NCI-H187 (cell line): ENCODE measurements around the gene RASGEF1C.

Experiments used
- DNase-seq, 2 experiments: peaks; one replicate each; lab custom pipeline; 2025; lab: John Stamatoyannopoulos, UW

The RASGEF1C gene

DNA sequence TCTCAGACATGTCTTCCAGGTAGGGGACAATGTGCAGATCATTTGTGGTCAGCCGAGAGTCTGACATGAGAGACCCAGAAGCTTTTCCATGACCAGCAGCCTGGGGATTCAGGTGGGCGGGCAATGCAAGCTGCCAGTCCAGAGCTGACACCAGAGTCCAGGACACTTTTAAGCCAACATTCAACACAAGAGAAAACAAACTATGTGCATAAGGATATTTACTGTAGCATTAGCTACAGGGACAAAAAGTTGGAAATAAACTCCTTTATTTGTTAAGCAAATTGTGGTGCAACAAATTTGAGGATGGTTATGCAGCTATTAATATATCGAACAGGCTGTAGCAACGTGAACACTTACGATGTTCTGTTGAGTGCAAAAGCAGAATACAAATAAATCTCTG lies 127.5 kb downstream of the RASGEF1C start:
- no peak for DNase-seq

DNA sequence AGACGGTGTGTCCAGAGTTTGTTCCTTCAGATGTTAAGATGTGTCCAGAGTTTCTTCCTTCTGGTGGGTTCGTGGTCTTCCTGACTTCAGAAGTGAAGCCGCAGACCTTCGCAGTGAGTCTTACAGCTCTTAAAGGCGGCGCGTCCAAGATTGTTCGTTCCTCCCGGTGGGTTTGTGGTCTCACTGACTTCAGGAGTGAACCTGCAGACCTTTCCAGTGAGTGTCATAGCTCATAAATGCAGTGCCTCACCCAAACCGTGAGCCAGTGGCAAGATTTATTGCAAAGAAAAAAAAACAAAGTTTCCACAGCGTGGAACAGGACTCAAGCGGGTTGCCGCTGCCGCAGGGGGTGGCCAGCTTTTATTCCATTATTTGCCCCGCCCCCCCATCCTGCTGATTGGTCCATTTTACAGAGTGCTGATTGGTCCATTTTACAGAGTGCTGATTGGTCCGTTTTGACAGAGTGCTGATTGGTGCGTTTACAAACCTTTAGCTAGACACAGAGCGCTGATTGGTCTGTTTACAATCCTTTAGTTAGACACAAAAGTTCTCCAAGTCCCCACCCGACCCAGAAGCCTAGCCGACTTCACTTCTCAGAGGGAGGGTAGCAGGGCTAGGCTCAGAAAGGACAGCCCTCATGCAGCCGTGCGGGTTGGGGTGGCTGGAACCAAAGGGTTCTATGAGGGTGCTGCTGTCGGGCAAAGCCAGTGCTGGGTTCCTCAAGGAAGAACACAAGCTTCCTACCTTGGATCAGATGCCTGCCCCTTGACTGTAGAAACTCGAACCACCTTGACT lies 128.3 kb downstream of the RASGEF1C start:
- no peak for DNase-seq

DNA sequence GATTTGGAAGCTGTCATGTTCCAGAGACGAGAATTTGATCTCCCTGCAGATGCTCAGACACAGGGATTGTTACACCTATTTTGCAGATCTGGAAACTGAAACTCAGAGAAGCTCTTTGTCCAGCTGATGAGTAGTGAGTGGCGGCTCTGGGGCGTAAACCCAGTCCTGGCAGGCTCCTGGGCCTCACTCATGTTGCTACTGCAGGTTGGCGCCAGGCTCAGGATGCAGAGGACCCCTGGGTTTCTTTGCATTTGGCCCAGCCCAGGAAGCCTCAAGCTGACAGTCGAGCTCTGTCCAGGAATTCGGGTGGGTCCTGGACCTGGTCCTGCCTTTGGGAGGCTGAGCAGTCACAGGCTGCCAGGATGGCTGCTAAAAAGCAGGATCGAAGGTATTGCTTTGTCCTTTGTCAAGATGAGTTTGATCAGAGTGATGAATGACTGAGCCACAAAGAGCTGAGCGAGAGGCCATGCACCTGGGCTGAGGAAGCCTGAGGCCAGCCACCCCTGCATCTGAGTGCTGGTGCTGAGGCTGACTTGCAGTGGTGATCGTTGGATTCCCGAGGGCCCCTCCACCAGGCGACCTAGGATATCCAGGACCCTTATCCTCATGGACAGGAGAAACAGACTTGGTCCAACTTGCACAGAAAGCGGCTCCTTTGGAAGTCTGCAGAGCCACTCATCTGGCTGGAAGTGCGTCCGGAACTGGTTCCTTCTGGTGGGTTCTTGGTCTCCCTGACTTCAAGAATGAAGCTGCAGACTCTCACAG lies 129.1 kb downstream of the RASGEF1C start:
- DNase-seq, result no peak

DNA sequence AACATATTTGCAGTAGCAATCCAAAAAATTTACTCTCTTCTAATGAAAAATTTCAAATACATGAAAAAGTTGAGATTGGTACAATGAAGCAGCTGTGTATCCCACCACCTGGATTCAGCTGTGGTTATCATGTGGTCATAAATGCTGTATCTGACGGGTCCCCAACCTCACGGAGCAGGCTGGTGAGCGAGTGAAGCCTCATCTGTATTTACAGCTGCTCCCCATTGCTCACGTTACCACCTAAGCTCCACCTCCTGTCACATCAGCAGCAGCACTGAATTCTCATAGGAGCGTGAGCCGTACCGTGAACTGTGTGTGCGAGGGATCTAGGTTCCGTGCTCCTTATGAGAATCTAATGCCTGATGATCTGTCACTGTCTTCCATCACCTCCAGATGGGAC lies 130.7 kb downstream of the RASGEF1C start:
- DNase-seq, result no peak

DNA sequence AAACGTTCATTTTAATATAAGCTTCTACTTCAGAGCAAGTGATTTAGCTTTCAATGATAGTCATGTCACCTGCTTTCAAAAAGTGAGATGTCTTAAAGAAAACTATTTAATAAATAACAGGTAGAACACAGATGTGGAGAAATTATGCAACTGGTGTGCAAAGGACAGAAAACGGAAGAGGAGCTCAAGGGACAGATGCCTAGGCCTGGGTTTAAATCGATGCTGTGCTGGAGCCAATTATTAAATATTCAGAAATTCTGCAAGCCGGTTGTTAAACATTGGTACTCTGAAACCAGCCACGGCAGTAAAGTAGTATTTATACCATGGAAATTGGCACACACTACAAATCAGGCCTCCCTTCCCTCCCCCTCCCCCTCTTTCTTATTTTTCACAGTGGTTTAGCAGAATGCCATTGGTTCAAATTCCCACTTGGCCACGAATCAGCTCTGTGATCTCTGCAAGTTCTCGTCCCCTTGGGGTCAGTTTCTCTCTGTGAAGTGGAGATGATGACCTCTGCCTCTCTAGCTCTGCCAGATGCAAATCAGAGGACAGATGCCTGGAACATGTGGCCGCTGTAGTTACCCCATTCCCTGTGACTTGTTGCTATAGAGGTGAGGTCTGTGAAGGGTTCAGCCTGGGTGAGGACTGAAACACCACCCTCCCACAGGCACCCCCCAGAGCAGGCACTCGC lies 131.3 kb downstream of the RASGEF1C start:
- no peak for DNase-seq

DNA sequence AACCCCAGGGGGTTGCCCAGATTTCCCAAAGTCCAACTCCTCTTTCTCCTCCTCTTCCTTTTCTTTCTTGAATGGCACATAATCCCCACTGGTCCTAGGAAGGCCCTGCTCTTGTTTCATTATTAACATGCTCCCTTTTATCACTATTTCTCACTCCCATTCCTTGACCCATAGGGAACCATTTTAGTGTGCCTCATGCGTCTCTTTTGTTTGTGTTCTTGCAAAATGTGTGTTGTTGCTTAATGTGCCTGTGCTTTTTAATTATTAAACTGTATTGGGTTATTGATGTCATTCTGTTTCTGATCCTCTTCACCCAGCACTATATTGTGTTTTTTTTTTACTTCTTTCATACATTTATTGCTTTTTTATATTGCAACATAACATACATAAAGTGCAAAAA lies 133.3 kb downstream of the RASGEF1C start:
- no peak for DNase-seq

DNA sequence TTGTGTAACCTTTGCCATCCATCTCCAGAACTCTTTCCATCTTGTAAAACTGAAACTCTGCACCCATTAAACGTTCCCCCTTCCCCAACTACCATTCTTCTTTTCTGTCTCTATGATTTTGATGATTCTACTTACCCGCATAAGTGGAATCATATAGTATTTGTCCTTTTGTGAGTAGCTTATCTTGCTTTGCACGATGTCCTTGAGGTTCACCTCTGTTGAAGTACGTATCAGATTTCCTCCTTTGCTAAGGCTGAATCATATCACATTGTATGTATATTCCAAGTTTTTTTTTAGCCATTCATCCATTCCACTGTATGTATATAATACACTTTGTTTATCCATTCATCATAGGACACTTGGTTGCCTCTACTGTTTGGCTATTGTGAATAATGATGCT lies 134.5 kb downstream of the RASGEF1C start:
- no peak for DNase-seq

DNA sequence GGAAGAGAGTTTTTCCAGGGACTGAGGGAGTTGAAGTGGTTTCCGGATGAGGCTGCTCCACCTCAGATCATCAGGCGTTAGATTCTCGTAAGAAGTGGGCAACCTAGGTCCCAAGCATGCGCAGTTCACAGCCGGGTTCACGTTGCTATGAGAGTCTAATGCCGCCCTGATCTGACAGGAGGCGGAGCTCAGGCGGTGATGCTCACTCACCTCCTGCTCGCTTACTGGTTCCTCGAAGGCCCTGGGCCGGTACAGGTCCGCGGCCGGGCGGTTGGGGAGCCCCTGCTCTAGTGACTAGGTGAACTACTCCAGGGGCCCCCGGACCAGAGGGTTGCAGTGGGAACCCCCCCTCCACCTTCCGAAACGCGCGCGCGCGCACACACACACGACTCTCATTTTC lies 136.5 kb downstream of the RASGEF1C start:
- no peak for DNase-seq

DNA sequence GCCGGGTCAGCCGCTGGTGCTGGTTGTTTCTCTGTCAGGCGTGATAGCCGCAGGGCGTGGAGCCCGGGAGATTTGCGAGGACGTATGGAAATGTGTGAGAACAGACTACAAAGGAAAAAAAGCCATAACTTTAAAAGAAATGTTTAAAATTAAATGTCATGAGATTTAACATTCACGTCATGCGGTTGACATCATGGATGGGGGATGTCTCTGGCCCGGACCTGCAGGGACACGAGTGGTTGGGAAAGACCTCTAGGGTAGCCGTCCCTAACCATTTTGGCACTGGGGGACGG lies 136.8 kb downstream of the RASGEF1C start:
- DNase-seq, result no peak

DNA sequence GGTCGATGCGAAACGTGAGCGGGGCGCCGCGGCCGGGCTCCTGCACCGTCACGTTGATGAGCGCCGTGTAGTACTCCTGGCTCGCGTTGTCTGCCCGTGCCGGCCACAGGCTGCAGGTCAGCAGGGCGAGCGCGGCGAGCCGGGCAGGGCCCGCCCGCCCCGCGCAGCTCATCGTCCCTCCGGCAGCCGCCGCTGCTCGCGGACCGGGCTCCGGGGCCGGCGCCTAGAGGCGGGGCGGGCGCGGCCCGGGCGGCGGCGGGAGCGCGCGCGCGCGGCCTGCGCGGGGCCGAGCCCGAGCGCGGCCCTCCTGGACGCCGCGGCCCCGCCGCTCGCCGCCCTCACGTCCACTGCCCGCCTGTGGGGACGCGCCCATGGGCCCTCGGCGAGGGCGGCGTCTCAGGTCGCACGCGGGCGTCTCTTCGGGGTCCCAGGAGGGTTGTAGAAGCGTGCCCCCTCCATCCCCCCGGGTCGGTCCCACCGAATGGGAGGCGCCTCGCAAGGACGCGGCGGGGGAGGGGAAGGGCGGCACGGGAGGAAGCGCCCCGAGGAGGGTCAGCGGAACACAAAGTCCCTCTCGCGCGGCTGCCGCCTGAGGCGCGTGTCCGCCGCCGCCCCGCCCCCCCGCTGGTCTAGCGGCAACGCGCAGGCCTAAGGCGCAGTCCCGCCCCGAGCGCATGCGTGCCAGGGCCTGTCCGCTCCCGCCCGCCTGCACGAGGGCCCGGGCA lies 137.3 kb downstream of the RASGEF1C start, which contains the start of gene RNF130:
Gene RNF130, minus strand, starts transcription at position 229 of the 725 bp plus-strand sequence. Its CDS starts 57 bp downstream, at position 172.
- DNase-seq, result peak; percentile 64 to 88

DNA sequence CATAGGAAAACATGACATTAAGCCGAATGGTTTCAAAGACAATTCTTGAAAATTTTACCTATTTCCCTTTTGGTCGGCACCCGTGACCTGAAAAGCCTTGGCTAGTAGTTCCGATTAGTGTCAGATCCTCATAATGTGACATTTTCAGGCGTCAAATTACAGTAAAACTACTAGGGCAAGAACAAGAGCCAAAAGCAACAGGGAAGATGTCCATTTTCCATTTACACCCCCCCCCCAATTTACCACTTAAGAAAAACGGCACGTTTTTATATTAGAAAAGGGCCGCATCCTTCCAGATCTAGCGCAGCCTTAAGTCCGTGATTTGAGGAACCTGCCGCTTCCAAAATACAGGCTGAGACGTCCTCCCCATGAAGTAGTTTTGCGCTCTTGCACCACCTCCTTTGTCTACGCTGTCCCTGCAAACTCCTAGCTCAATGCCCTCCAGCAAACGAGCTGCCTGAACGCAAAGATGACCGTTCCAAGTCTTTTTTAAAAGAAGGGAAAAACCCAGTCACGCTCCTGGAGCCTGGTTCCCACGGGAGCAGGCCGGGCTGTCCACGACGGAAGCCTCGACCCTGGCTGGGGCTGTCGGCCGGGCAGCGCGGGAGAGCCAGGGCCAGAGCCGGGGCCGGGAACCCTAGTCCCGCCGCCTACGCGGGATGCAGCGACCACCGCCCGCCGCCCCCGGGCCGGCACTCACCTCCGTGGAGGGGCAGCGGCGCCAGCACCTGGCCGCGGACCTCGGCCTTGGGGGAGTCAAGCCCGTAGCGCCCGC lies 138.1 kb downstream of the RASGEF1C start:
- peak in 1 of 2 experiments; percentile 11 for DNase-seq

DNA sequence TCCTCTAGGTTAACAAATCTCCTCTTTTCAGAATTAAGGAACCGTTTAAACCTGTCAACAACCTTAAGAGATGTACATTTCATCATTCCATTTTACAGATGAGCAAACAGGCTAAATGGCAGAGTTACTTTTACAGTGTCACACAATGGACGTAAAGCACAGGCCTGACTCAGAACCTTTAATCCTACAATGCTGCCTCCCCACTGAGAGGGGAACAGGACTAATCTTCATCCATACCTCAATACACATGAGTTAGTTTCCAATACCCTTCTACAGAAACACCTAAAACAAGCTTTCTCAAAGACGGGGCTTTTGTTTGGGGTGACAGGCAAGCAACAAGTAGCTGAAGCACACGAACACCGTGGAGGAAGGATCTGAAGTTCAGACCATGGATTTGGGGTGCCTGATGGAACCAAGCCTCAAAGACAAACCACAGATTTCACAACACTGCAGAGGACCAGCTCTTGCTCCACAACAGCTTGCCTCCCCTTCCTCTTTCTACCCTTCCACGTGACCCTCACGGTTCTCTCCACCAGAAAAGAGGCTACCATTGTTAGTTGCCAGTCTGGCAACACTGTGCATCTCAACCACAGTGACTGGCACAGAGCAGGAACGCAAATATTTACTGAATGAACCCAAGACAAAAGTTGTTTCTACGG lies 139.3 kb downstream of the RASGEF1C start:
- DNase-seq, result no peak

DNA sequence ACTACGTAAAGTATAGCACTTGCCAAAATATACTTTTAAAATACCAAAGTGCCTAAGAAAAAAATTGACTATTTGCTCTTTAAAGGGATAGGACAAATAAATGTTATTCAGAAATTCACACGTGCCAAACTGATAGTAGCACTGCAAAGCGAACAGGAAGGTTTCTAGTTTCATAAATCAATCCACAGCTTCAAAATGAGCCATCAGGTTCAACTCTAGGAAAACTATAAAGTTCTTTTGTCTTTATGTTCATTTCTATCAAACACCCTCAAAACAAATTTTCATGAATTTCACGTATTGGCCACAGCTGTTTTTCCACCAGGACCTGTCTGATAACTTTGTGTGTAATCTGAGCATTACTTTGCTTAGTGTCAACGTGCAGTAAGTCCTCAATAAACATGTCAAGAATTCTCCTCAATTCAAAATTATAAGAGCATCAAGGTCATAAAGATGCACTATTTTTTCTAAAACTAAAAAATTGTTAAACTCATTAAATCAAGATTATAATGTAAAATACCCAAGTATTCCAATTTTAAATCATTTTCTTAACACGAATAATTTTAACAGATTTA lies 140.4 kb downstream of the RASGEF1C start:
- no peak for DNase-seq

DNA sequence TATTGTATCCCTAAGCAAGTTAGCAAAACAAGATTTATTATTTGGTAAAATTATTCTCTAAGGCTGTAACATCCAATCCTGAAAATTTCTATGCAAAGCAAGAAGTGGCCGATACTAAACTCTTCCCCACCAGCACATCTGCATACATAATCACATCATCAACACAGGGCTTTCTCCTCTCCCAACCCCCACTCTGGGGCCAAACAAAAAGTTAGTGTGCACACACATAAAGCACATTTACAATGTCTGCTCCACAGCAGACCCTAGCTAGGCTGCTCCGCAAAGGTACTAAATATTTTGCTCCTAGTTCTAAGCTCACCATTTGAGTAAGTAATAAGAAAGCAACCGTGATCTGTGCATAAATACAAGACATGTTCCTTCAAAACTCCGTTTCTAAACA lies 141.0 kb downstream of the RASGEF1C start:
- no peak for DNase-seq

DNA sequence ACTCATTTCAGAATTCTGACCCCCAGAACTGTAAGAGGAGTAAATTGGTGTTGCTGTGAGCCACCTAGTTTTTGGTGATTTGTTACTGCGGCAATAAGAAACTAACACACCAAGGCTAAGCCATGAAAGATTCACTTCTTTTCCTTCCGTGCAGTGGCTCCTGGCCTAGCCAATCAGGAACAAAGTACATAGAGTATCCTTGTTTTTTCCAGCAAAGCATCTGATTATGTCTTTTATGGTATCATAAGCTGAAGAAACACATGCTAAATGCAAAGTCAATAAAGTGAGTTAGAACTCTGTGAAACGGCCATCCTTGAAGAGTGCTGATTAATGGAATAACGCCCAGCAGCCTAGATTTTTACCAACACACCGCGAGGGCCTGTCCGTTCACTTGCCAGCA lies 148.8 kb downstream of the RASGEF1C start:
- DNase-seq, result no peak

DNA sequence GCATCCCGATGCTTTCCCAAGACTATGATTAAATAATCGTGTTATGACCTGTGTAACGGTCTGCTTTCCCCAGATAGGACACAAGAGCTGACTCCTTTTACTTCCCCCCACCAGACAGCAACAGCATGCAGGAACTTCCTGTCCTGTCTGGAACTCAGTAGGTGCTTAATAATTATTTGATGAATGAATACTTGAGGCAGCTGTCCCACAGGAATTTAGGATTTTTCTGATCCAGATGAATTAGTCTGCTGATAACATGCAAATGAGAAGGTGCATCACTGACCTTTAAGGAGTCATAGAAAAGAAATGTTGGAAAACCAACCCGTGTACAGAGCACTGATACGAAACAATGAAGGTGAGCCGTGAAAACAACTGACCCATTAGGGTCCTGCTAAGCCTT lies 149.7 kb downstream of the RASGEF1C start:
- DNase-seq, result no peak

DNA sequence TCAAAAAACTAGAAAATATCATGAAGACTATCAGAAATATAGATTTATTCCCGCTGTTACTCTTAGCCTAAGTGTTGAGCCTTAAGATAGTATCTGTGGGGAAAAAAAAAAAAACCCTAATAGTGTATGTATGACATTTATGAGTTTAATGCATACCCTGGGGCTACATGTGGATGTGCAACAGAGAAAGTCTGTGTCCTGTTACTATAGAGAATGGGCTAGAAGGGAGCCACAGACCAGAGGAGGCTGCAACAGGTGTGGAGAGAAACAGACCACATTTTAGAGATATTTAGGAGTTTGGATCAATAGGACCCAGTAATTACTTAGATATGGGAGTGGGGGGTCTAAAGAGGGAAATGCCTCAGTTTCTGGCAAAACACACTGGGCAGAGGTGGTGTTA lies 152.9 kb downstream of the RASGEF1C start:
- DNase-seq, result no peak

DNA sequence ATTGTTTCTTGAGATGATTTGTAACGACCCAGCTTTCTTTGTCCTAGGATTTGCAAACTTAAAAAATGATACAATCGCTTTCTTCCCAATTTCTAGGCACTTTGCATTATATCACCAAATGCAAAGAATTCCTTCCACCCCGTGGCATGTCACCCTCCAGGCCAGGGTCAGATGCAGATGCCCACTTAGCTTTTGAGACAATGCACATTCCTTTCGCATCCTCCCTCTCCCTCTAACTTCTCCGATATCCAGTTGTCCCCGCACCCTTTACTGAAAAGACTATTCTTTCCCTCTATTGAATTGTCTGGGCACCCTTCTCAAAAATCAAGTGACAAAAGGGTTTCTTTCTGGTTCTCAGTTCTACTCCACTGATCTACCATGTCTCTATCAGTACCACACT lies 154.8 kb downstream of the RASGEF1C start:
- no peak for DNase-seq

DNA sequence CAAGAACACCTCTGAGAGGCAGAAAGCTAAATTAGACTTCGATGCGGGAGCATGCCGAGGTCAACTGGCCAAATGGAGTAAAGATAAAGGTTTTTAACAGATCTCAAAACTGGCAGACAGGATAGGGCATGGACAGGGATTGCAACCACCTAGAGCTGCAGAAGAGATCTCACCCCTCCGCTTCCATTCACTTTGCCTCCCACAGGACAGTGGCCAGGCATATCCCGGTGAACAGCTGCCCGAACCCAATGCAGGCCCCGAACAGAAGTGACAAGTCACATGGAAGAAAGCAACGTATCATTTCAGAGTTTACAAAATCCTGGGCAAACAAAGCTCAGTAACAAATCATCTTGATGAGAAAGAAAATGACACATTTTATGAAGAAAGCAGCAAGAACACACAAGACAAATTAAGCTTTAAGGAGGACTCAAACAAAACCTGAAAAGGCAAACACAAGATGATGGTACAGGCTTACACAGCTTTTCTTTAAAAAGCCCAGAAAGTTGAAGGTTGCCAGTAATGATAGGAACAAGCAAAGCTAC lies 155.9 kb downstream of the RASGEF1C start:
- no peak for DNase-seq

DNA sequence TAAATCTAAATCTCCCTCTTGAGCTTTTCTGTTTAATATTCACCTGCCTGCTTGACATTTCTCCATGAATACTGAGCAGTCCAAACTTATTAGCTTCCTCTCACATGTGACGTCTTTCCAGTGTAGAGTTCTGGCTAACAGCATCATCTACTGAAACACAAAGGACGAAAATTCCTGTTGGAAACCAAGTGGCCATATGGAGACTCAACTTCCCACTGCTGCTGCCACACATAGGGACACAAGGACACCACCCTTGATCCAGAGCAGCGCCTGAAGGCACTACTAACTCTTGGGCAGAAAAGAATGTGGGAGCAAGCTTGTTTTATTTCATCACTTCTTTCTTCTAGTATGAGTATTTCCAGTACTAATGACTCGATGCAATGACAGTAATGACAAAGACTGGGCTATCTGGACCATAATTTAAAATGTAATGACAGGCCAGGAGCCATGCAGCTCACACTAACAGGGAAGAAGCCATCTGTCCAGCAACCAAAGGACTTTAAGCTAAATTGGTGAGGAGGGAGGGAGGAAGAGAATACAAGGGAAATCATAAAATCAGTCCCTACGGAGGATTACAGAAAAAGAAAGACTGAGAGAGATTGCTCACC lies 156.7 kb downstream of the RASGEF1C start:
- no peak for DNase-seq
